ENCODE data around the gene STYX. TPM values are rescaled to one million over a fixed set of nuclear protein-coding genes. Genes with fewer than 3 reads are reported as not detected.
A peak's percentile ranks its signal among the peaks of the same experiment; 100 is the strongest.

The STYX gene, protein sequence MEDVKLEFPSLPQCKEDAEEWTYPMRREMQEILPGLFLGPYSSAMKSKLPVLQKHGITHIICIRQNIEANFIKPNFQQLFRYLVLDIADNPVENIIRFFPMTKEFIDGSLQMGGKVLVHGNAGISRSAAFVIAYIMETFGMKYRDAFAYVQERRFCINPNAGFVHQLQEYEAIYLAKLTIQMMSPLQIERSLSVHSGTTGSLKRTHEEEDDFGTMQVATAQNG
- total RNA-seq, result 12.0 TPM

DNA sequence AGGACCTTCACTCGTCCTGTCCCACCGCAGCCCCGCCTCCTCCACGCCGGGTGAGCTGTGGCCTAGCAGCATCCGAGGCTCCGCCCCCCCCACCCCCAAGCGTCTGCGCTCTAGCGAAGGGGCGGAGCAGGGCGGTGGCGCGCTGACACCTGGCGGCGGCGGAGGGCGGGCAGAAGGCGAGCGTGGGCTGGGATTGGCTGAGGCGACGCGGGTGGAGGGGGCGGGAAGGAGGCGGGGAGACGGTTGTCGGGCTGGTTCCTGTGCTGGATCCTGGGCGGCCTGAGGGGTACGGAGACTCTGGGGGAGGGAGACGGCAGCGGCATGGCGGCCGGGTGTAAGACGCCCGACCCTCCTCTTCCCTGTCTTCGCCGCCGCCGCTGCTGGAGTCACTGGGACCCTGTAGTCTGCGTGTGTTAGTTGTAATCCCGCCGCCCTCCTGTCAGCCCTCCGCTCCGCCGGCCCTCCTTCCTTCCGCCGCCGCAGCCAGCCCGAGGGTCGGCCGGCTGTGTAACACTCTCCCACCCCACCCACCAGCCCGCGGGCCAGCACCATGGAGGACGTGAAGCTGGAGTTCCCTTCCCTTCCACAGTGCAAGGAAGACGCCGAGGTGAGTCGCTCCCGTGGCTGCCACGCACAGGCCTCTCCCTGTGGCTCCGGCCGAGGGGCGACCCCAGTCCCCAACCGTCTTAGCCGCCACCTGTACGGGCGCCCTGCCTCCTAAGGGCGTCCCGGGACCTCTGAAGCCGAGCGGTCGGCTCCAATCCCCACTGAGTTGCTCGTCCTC lies at the start of gene STYX:
TSS of gene STYX (plus strand) at position 242 of the 784 bp plus-strand sequence. CDS start at position 551, 309 bp downstream.
- Histone ChIP-seq H3K36me3 (ENCODE audit: control insufficient read depth in 3 of 3, insufficient read depth in 3 of 3, low read length in 3 of 3) (peaks cover 5 to 22% (median 16%) of the 10 kb centered on the region in 3 donors), H3K27me3 (ENCODE audit: control insufficient read depth in 3 of 3, insufficient read depth in 3 of 3, low read length in 3 of 3) (no peaks in the 10 kb centered on the region), H3K9ac (ENCODE audit: low read depth in 1 of 3, low read length in 3 of 3) (peak within 1 kb of the TSS; percentile 93 to 96 (median 94)), H3K9me3 (ENCODE audit: control insufficient read depth in 3 of 3, low read length in 3 of 3) (no peaks in the 10 kb centered on the region), H3K4me3 (ENCODE audit: low read length in 3 of 3) (peak within 1 kb of the TSS; percentile 81 to 92 (median 91)), H3K27ac (ENCODE audit: low read depth, low read length) (peak within 1 kb of the TSS; percentile 90), H3K4me1 (ENCODE audit: control insufficient read depth in 3 of 3, insufficient read depth in 3 of 3, low read length in 3 of 3) (peaks cover 0 to 8% (median 7%) of the 10 kb centered on the region in 3 donors)

DNA sequence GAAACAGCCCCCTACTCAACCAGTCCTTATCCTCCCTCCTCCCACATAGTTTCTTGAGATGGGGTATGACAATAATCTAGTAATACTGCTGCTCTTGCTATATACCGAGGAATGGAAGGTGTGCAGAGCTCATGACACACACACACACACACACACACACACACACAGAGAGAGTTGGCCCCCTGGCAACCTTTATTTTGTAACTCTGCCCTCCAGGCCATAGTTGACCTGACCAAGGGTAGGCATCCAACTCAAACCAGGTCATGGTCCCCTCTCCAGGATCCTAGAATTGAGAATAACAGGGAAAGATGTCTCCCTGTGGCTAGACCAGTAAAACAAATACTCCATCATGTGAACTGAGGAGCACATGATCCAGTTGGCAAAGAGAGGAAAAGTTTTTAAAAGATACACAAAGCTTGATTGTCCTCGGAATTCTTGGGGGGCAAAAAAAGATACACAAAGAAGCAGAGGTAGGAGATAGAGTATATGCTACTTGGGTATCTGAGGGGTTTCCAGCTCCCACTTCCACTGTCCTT lies 45.9 kb upstream of the STYX start:
- Histone ChIP-seq H3K4me3 (ENCODE audit: low read length in 3 of 3) (no peak overlapping the region), H3K27me3 (ENCODE audit: control insufficient read depth in 3 of 3, insufficient read depth in 3 of 3, low read length in 3 of 3) (no peaks in the 10 kb centered on the region), H3K27ac (ENCODE audit: low read depth, low read length) (no peak overlapping the region), H3K4me1 (ENCODE audit: control insufficient read depth in 3 of 3, insufficient read depth in 3 of 3, low read length in 3 of 3) (peaks cover 0 to 3% (median 0%) of the 10 kb centered on the region in 3 donors), H3K9me3 (ENCODE audit: control insufficient read depth in 3 of 3, low read length in 3 of 3) (no peaks in the 10 kb centered on the region), H3K36me3 (ENCODE audit: control insufficient read depth in 3 of 3, insufficient read depth in 3 of 3, low read length in 3 of 3) (peaks cover 0 to 5% (median 2%) of the 10 kb centered on the region in 3 donors), H3K9ac (ENCODE audit: low read depth in 1 of 3, low read length in 3 of 3) (no peak overlapping the region)

DNA sequence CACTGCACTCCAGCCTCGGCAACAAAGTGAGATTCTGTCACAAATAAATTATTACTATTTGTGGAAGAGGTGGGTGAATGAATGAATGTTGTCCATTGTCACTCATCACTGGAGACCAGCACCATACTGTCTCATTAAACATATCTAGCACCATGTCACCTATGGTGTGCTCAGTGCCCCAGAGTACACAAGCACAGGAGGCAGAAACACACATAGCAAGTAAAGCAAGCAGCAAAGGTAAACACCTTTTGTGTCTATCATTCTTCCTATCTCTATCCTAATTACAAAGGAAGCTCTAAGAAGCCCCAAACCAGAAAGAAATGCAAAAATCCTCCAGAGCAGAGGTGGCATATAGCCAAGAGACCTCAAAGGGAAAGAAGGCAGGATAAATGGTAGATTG lies 43.8 kb upstream of the STYX start:
- H3K27ac ChIP-seq (ENCODE audit: low read depth, low read length), result no peak overlapping the region
- H3K4me3 ChIP-seq (ENCODE audit: low read length in 3 of 3), result no peak overlapping the region
- H3K4me1 ChIP-seq (ENCODE audit: control insufficient read depth in 3 of 3, insufficient read depth in 3 of 3, low read length in 3 of 3), result peaks cover 0 to 3% (median 0%) of the 10 kb centered on the region in 3 donors
- H3K36me3 ChIP-seq (ENCODE audit: control insufficient read depth in 3 of 3, insufficient read depth in 3 of 3, low read length in 3 of 3), result peaks cover 0 to 2% (median under 1%) of the 10 kb centered on the region in 3 donors
- no peak overlapping the region for H3K9ac ChIP-seq (ENCODE audit: low read depth in 1 of 3, low read length in 3 of 3)
- no peaks in the 10 kb centered on the region for H3K27me3 ChIP-seq (ENCODE audit: control insufficient read depth in 3 of 3, insufficient read depth in 3 of 3, low read length in 3 of 3)
- H3K9me3 ChIP-seq (ENCODE audit: control insufficient read depth in 3 of 3, low read length in 3 of 3), result no peaks in the 10 kb centered on the region

DNA sequence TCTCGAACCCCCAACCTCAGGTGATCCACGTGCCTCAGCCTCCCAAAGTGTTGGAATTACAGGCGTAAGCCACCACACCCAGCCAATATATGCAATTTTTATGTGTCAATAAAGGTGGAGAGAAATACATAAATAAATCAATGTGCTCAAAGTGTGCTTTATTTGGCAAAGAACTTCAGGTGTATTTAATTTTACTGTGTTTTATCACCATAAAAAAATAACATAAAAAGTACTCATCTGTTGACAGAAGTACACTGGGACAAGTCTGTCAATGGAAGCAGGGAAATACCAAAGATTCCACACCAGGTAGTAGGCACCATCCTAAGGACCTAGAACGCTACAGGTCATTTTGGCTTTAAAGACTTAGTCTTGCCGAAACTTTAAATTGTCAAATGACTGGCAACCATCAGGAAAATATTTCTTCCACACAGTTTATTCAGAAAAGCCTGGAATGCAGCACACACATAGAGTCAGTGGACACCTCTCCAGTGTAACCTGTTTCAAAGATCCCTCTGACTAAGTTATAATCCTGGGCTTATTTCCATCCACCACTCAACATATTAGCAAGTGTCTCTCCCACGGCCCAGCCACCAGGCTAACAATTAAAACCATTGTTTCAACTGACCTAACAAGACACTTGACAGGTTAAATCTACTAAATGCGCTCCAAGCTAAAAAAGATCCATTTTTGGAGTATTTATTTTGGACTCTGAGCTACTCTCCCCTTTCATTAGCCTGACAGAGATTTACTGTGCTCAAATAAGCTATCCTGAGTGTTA lies 38.8 kb upstream of the STYX start:
- Histone ChIP-seq H3K9me3 (ENCODE audit: control insufficient read depth in 3 of 3, low read length in 3 of 3) (no peaks in the 10 kb centered on the region), H3K36me3 (ENCODE audit: control insufficient read depth in 3 of 3, insufficient read depth in 3 of 3, low read length in 3 of 3) (no peaks in the 10 kb centered on the region), H3K4me3 (ENCODE audit: low read length in 3 of 3) (no peak overlapping the region), H3K27me3 (ENCODE audit: control insufficient read depth in 3 of 3, insufficient read depth in 3 of 3, low read length in 3 of 3) (no peaks in the 10 kb centered on the region), H3K27ac (ENCODE audit: low read depth, low read length) (no peak overlapping the region), H3K9ac (ENCODE audit: low read depth in 1 of 3, low read length in 3 of 3) (no peak overlapping the region), H3K4me1 (ENCODE audit: control insufficient read depth in 3 of 3, insufficient read depth in 3 of 3, low read length in 3 of 3) (peaks cover 9 to 14% (median 10%) of the 10 kb centered on the region in 3 donors)

DNA sequence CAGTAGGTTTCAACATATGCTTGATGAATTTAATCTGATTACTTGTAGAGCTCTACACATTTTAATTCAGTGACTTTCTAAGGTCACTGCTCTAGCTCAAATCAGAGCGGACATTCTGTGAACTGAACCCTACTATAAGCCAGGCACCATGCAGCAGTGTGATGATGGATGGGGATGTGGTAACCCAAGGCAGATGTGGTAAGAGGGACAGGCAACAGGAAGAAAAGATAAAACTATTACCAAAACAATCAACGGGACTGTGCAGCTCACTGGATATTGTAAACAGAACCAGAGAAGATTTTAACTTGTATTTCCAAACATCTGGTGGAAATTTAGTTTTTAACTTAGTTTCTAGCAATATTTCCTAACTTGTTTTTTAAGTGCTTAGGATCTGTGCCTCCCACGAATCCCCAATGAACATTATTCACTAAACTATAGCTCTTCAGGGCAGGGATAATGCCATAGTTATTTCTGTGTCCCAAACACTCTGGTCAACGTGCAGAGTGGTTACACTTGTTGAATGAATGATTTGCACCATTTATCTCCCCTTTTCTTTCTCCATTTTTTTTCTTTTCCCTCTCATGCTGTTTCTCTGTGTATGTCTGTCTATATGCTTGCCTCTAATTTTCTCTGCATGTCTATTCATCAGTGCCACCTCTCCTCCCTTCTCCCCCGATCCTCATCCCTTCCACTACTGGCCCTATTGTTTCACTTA lies 37.6 kb upstream of the STYX start:
- H3K9ac ChIP-seq (ENCODE audit: low read depth in 1 of 3, low read length in 3 of 3), result no peak overlapping the region
- no peak overlapping the region for H3K4me3 ChIP-seq (ENCODE audit: low read length in 3 of 3)
- peaks cover 9 to 12% (median 10%) of the 10 kb centered on the region in 3 donors for H3K4me1 ChIP-seq (ENCODE audit: control insufficient read depth in 3 of 3, insufficient read depth in 3 of 3, low read length in 3 of 3)
- H3K27ac ChIP-seq (ENCODE audit: low read depth, low read length), result no peak overlapping the region
- no peaks in the 10 kb centered on the region for H3K9me3 ChIP-seq (ENCODE audit: control insufficient read depth in 3 of 3, low read length in 3 of 3)
- H3K36me3 ChIP-seq (ENCODE audit: control insufficient read depth in 3 of 3, insufficient read depth in 3 of 3, low read length in 3 of 3), result no peaks in the 10 kb centered on the region
- no peaks in the 10 kb centered on the region for H3K27me3 ChIP-seq (ENCODE audit: control insufficient read depth in 3 of 3, insufficient read depth in 3 of 3, low read length in 3 of 3)

DNA sequence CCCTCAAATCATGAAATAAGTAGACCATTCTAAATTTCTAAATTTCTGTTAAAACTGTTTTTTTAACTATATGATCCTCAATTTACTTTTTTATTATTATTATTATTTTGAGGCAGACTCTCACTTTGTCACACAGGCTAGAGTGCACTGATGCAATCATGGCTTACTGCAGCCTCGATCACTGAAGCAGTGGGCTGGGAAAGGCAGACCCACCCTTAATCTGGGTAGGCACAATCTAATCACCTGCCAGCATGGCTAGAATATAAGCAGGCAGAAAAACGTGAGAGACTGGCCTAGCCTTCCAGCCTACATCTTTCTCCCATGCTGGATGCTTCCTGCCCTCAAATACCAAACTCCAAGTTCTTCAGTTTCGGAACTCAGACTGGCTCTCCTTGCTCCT lies 36.9 kb upstream of the STYX start:
- H3K27ac ChIP-seq (ENCODE audit: low read depth, low read length), result no peak overlapping the region
- no peaks in the 10 kb centered on the region for H3K9me3 ChIP-seq (ENCODE audit: control insufficient read depth in 3 of 3, low read length in 3 of 3)
- H3K27me3 ChIP-seq (ENCODE audit: control insufficient read depth in 3 of 3, insufficient read depth in 3 of 3, low read length in 3 of 3), result no peaks in the 10 kb centered on the region
- H3K4me3 ChIP-seq (ENCODE audit: low read length in 3 of 3), result no peak overlapping the region
- H3K9ac ChIP-seq (ENCODE audit: low read depth in 1 of 3, low read length in 3 of 3), result no peak overlapping the region
- H3K4me1 ChIP-seq (ENCODE audit: control insufficient read depth in 3 of 3, insufficient read depth in 3 of 3, low read length in 3 of 3), result peaks cover 9 to 12% (median 10%) of the 10 kb centered on the region in 3 donors
- no peaks in the 10 kb centered on the region for H3K36me3 ChIP-seq (ENCODE audit: control insufficient read depth in 3 of 3, insufficient read depth in 3 of 3, low read length in 3 of 3)

DNA sequence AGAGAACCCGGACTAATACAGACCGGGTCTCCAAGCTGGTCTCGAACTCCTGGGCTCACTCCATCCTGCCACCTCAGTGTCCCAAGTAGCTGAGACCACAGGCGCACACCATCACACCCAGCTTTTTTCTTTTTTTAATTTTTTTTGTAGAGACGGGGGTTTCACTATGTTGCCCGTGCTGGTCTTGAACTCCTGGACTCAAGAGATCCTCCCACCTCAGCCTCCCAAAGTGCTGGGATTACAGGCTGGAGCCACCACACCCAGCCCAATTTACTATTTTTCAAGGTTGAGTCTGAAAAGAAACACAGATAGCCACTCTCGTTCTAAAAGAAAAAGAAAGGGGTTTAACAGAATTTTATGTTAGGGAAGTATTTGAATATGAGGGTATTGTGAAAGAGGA lies 36.4 kb upstream of the STYX start:
- Histone ChIP-seq H3K9ac (ENCODE audit: low read depth in 1 of 3, low read length in 3 of 3) (no peak overlapping the region), H3K27ac (ENCODE audit: low read depth, low read length) (no peak overlapping the region), H3K27me3 (ENCODE audit: control insufficient read depth in 3 of 3, insufficient read depth in 3 of 3, low read length in 3 of 3) (no peaks in the 10 kb centered on the region), H3K9me3 (ENCODE audit: control insufficient read depth in 3 of 3, low read length in 3 of 3) (no peaks in the 10 kb centered on the region), H3K4me3 (ENCODE audit: low read length in 3 of 3) (no peak overlapping the region), H3K4me1 (ENCODE audit: control insufficient read depth in 3 of 3, insufficient read depth in 3 of 3, low read length in 3 of 3) (peaks cover 9 to 12% (median 10%) of the 10 kb centered on the region in 3 donors), H3K36me3 (ENCODE audit: control insufficient read depth in 3 of 3, insufficient read depth in 3 of 3, low read length in 3 of 3) (no peaks in the 10 kb centered on the region)

DNA sequence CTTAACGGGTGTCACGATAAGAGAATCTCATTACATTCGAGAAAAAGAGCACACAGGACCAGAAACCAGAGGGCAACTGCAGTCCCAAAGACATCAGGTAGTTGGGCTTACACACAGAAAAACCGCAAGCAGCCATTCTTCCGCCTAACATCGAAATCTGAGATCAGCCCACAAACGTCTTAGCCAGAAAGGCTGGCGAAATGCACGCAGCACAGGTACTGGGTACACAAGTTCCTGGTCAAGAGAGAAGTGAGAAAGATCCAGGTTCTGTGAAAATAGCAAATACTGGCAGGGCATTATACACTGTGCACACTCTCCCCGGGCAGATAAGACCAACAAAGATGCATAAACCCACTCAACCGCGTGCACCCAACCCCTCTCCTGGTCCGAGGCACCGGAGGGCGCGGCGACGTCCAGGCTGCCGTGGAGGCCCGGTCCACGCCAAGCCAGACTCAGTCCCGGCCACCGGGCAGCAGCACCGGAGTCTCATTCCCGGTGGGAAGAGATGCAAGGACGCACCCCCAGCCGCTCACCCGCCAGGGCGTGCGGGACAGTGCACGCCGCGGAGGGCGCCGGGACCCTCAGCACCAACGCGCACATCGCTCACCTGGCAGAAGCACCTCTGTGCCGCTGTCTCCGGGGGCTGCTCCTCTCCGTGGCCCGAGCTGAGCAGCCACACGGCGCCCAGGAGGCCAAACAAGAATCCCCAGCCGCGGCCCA lies 35.0 kb upstream of the STYX start:
- H3K4me1 ChIP-seq (ENCODE audit: control insufficient read depth in 3 of 3, insufficient read depth in 3 of 3, low read length in 3 of 3), result peaks cover 9 to 12% (median 10%) of the 10 kb centered on the region in 3 donors
- no peaks in the 10 kb centered on the region for H3K9me3 ChIP-seq (ENCODE audit: control insufficient read depth in 3 of 3, low read length in 3 of 3)
- H3K27me3 ChIP-seq (ENCODE audit: control insufficient read depth in 3 of 3, insufficient read depth in 3 of 3, low read length in 3 of 3), result no peaks in the 10 kb centered on the region
- H3K9ac ChIP-seq (ENCODE audit: low read depth in 1 of 3, low read length in 3 of 3), result peak overlapping the region; percentile 92 to 98 (median 97)
- peak overlapping the region; percentile 97 for H3K27ac ChIP-seq (ENCODE audit: low read depth, low read length)
- no peaks in the 10 kb centered on the region for H3K36me3 ChIP-seq (ENCODE audit: control insufficient read depth in 3 of 3, insufficient read depth in 3 of 3, low read length in 3 of 3)
- peak overlapping the region; percentile 90 to 96 (median 94) for H3K4me3 ChIP-seq (ENCODE audit: low read length in 3 of 3)

Measured in skeletal muscle tissue (tissue), 4 donors.